ENCODE results near the gene TPSD1.

Gene TPSD1

GRCh38 chr16:1308036-1308976 is 52.4 kb downstream of the TPSD1 start:
- peak overlapping the region; percentile 70 for H3K4me3 ChIP-seq (ENCODE audit: low read depth, low read length)
- H3K27me3 ChIP-seq (ENCODE audit: insufficient read depth, low read depth, severe bottlenecking): no peaks in the 10 kb centered on the region
- no peak for DNase-seq
- TF ChIP-seq CTCF (IDR thresholded peaks at IDR 0.05; ENCODE audit: low read depth, low read length): no peak
- peak overlapping the region; percentile 100 for H3K27ac ChIP-seq
- H3K9me3 ChIP-seq (ENCODE audit: severe bottlenecking): no peaks in the 10 kb centered on the region
- H3K36me3 ChIP-seq: peaks cover 31% of the 10 kb centered on the region
